ENCODE measurements around the gene NUSAP1.
"Not testable (repeated sequence)": the region's sequence is repeated elsewhere in the genome, so short reads cannot be mapped to it uniquely, and the experiment has no call there.

NUSAP1 gene

GRCh38 chr15:41333026-41333562, 413 bp downstream of the NUSAP1 start:
- DNase-seq, result peak; percentile 59

- DNase-seq, result no peak
Observed at GRCh38 chr15:41334293-41335120, 1.8 kb downstream of the NUSAP1 start.

- no peak for DNase-seq
Observed at GRCh38 chr15:41336549-41336948, 3.9 kb downstream of the NUSAP1 start.

GRCh38 chr15:41337047-41337446, 4.4 kb downstream of the NUSAP1 start:
- no peak for DNase-seq

- DNase-seq, result no peak
Observed at GRCh38 chr15:41337631-41338522, 5.2 kb downstream of the NUSAP1 start.

GRCh38 chr15:41340189-41340695, 7.6 kb downstream of the NUSAP1 start:
- DNase-seq, result no peak

- DNase-seq, result no peak
Observed at GRCh38 chr15:41341519-41341918, 8.8 kb downstream of the NUSAP1 start.

- DNase-seq, result no peak
Observed at GRCh38 chr15:41347236-41347635, 14.6 kb downstream of the NUSAP1 start.

GRCh38 chr15:41350057-41350717, 17.5 kb downstream of the NUSAP1 start:
- no peak for DNase-seq

- no peak for DNase-seq
Observed at GRCh38 chr15:41354371-41354770, 21.7 kb downstream of the NUSAP1 start.

GRCh38 chr15:41367418-41367817, 34.7 kb downstream of the NUSAP1 start:
- DNase-seq, result no peak

- DNase-seq, result no peak
Observed at GRCh38 chr15:41377978-41378377, 45.3 kb downstream of the NUSAP1 start.

GRCh38 chr15:41383974-41384749, 51.5 kb downstream of the NUSAP1 start:
- DNase-seq, result not testable (repeated sequence)

- no peak for DNase-seq
Observed at GRCh38 chr15:41387646-41388045, 55.0 kb downstream of the NUSAP1 start.

- DNase-seq, result no peak
Observed at GRCh38 chr15:41392659-41393058, 60.0 kb downstream of the NUSAP1 start.

GRCh38 chr15:41394924-41395323, 62.2 kb downstream of the NUSAP1 start:
- no peak for DNase-seq

- DNase-seq, result no peak
Observed at GRCh38 chr15:41396111-41396510, 63.4 kb downstream of the NUSAP1 start.

- DNase-seq, result no peak
Observed at GRCh38 chr15:41401904-41402267, 69.2 kb downstream of the NUSAP1 start.

- peak; percentile 30 for DNase-seq
Observed at GRCh38 chr15:41407341-41407740, 74.7 kb downstream of the NUSAP1 start.

GRCh38 chr15:41408234-41408641, 75.6 kb downstream of the NUSAP1 start:
- DNase-seq, result peak; percentile 65

GRCh38 chr15:41411031-41411430, 78.3 kb downstream of the NUSAP1 start:
- DNase-seq, result no peak

- no peak for DNase-seq
Observed at GRCh38 chr15:41411441-41411840, 78.8 kb downstream of the NUSAP1 start.
